Measurements from ENCODE around the gene CPA3. TPM values are rescaled to one million over a fixed set of nuclear protein-coding genes. Genes with fewer than 3 reads are reported as not detected.

The CPA3 gene
- total RNA-seq, 1 experiment from 2014 or later = not detected

DNA sequence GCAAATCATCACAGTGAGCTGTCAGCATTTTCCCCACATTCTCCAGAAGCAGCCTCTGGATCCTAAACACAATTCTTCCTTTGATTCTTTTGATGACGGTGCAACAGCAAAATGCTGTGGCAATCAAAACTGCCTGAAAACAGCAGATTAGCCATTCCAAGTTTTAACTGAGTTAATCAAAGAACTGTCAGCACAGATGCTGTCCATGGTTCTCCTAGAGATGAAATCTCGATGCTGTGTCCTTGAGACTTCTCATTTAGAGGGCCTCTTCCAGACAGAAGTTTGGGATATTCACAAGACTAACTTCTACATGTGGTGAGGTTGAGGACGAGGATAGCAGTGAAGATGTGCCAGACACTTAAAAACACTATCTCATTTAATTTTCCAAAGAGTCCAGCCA lies 75.9 kb downstream of the CPA3 start:
- no TSS peak for BruUV-seq (replicated peaks)
- Histone ChIP-seq H3K79me2 (ENCODE audit: insufficient read depth, low read length) (no peaks in the 10 kb centered on the region), H3K9me3 (ENCODE audit: control insufficient read depth in 1 of 2, insufficient read depth in 1 of 2, low read depth in 1 of 2, low read length in 2 of 2) (no peaks in the 10 kb centered on the region), H2AFZ (ENCODE audit: low read depth, low read length, poor library complexity, severe bottlenecking) (no peak overlapping the region), H3K27me3 (ENCODE audit: insufficient read depth, low read length) (no peaks in the 10 kb centered on the region), H3K36me3 (ENCODE audit: control insufficient read depth in 1 of 2, insufficient read depth in 2 of 2, low read length in 2 of 2) (no peaks in the 10 kb centered on the region), H3K4me3 (replicated peaks in 1 of 2; ENCODE audit: low read depth in 1 of 2, low read length in 2 of 2) (no peak overlapping the region), H4K20me1 (ENCODE audit: insufficient read depth) (no peaks in the 10 kb centered on the region), H3K4me1 (ENCODE audit: control insufficient read depth in 1 of 2, insufficient read depth in 2 of 2, low read length in 2 of 2) (no peaks in the 10 kb centered on the region), H3K9me2 (ENCODE audit: insufficient read depth) (no peaks in the 10 kb centered on the region), H3K27ac (ENCODE audit: low read depth, low read length) (no peak overlapping the region), H3K9ac (ENCODE audit: low read length) (no peak overlapping the region), H3K4me2 (ENCODE audit: low read length) (no peak overlapping the region)
- ATAC-seq = no peak
- intact Hi-C loops (cut with micrococcal nuclease) = loop anchor here (10.0 kb wide), 1 partner anchor 476 kb away; no protein-coding TSS in a partner anchor
- RAD21 ChIA-PET (ENCODE audit: low non-redundant PET in 1 of 2, low total read pairs in 2 of 2, uncharacterized antibody in 2 of 2, unreplicated experiment in 2 of 2) = no interaction called here
- POLR2A ChIA-PET = no interaction called here
- TF ChIP-seq YY1 (IDR thresholded peaks at IDR 0.05; ENCODE audit: extremely low read depth, insufficient replicate concordance, low read depth, low read length) = no peak
- TF ChIP-seq, protein P1, sequence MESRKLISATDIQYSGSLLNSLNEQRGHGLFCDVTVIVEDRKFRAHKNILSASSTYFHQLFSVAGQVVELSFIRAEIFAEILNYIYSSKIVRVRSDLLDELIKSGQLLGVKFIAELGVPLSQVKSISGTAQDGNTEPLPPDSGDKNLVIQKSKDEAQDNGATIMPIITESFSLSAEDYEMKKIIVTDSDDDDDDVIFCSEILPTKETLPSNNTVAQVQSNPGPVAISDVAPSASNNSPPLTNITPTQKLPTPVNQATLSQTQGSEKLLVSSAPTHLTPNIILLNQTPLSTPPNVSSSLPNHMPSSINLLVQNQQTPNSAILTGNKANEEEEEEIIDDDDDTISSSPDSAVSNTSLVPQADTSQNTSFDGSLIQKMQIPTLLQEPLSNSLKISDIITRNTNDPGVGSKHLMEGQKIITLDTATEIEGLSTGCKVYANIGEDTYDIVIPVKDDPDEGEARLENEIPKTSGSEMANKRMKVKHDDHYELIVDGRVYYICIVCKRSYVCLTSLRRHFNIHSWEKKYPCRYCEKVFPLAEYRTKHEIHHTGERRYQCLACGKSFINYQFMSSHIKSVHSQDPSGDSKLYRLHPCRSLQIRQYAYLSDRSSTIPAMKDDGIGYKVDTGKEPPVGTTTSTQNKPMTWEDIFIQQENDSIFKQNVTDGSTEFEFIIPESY (IDR thresholded peaks at IDR 0.05; ENCODE audit: extremely low read depth, insufficient replicate concordance, low read length) = no peak
- no peak for TF ChIP-seq CEBPB (IDR thresholded peaks at IDR 0.05; ENCODE audit: low read depth)
- TF ChIP-seq, protein P2, sequence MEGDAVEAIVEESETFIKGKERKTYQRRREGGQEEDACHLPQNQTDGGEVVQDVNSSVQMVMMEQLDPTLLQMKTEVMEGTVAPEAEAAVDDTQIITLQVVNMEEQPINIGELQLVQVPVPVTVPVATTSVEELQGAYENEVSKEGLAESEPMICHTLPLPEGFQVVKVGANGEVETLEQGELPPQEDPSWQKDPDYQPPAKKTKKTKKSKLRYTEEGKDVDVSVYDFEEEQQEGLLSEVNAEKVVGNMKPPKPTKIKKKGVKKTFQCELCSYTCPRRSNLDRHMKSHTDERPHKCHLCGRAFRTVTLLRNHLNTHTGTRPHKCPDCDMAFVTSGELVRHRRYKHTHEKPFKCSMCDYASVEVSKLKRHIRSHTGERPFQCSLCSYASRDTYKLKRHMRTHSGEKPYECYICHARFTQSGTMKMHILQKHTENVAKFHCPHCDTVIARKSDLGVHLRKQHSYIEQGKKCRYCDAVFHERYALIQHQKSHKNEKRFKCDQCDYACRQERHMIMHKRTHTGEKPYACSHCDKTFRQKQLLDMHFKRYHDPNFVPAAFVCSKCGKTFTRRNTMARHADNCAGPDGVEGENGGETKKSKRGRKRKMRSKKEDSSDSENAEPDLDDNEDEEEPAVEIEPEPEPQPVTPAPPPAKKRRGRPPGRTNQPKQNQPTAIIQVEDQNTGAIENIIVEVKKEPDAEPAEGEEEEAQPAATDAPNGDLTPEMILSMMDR (IDR thresholded peaks at IDR 0.05 in 2 of 3, conservative IDR thresholded peaks at IDR 0.05 in 1 of 3; ENCODE audit: borderline replicate concordance in 1 of 3, insufficient read depth in 1 of 3, low read depth in 2 of 3, low read length in 2 of 3) = no peak
- no peak for TF ChIP-seq SRF (IDR thresholded peaks at IDR 0.05; ENCODE audit: low read depth)
- TF ChIP-seq, protein P3, sequence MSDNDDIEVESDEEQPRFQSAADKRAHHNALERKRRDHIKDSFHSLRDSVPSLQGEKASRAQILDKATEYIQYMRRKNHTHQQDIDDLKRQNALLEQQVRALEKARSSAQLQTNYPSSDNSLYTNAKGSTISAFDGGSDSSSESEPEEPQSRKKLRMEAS (IDR thresholded peaks at IDR 0.05) = no peak
- TF ChIP-seq ZNF274 (IDR thresholded peaks at IDR 0.05; ENCODE audit: low read depth, low read length) = no peak
- TF ChIP-seq POLR2AphosphoS5 (IDR thresholded peaks at IDR 0.05; ENCODE audit: low read depth, low read length) = no peak
- no peak for TF ChIP-seq FOSL1 (IDR thresholded peaks at IDR 0.05; ENCODE audit: low read depth)
- no peak for DNase-seq (ENCODE audit: low read depth, low spot score)
- CTCF ChIA-PET = no interaction called here
